ENCODE results near the gene GC. TPM values are rescaled to one million over a fixed set of nuclear protein-coding genes. Genes with fewer than 3 reads are reported as not detected.

Gene GC
- total RNA-seq, 1 donor from 2014 or later: 0.86 TPM

GRCh38 chr4:71692963-71693362, 90.9 kb downstream of the GC start:
- H3K9me3 ChIP-seq: no peaks in the 10 kb centered on the region
- ATAC-seq (no peak), DNase-seq (no peak)
- no peaks in the 10 kb centered on the region for H3K36me3 ChIP-seq
- no peaks in the 10 kb centered on the region for H3K4me1 ChIP-seq
- no peak overlapping the region for H3K27ac ChIP-seq
- intact Hi-C loops (cut with DNase I): no loop called here
- H3K4me3 ChIP-seq: no peak overlapping the region
- no peaks in the 10 kb centered on the region for H3K27me3 ChIP-seq (ENCODE audit: low read depth)
- no peak for TF ChIP-seq CTCF (IDR thresholded peaks at IDR 0.05)

- Histone ChIP-seq H3K4me1 (no peaks in the 10 kb centered on the region), H3K4me3 (no peak overlapping the region), H3K36me3 (no peaks in the 10 kb centered on the region), H3K27ac (no peak overlapping the region), H3K9me3 (no peaks in the 10 kb centered on the region), H3K27me3 (ENCODE audit: low read depth) (no peaks in the 10 kb centered on the region)
- intact Hi-C loops (cut with DNase I): no loop called here
- DNase-seq (no peak), ATAC-seq (no peak)
- no peak for TF ChIP-seq CTCF (IDR thresholded peaks at IDR 0.05)
Observed at GRCh38 chr4:71692198-71692597, 91.7 kb downstream of the GC start.

Other genes starting within 250 kb of the GC start
- not detected for gene NPFFR2, start 247.9 kb upstream of the GC start, total RNA-seq